ENCODE measurements around the gene HYCC2.
"Not testable (repeated sequence)": the region's sequence is repeated elsewhere in the genome, so short reads cannot be mapped to it uniquely, and the experiment has no call there.

Gene HYCC2

DNA sequence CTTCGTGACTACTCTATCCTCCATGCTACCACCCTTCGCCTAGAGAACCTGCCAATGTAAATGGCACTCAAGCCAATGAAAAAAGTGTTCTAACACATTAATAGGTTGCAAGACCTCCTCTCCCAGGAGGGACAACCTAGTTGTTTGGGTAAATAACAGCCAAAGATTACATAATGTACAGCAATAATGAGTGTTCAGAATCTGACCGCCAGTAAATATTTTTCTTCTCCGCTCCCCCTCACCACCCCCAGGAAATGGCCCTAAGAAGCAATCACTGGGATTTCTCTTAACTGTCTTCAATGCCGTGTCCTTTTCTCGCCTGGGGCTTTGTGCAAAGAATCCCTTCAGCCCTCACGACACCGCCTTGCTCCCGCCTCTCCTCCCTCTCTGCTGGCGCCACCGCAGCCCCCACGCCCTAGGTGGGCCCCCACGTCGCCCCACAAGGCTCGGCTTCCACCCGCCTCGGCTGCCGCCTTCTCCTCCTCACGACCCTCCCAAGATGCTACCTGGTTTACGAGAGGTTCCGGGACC, 458 bp downstream of the HYCC2 start:
- peak; percentile 17 for DNase-seq (ENCODE audit: low spot score)

DNA sequence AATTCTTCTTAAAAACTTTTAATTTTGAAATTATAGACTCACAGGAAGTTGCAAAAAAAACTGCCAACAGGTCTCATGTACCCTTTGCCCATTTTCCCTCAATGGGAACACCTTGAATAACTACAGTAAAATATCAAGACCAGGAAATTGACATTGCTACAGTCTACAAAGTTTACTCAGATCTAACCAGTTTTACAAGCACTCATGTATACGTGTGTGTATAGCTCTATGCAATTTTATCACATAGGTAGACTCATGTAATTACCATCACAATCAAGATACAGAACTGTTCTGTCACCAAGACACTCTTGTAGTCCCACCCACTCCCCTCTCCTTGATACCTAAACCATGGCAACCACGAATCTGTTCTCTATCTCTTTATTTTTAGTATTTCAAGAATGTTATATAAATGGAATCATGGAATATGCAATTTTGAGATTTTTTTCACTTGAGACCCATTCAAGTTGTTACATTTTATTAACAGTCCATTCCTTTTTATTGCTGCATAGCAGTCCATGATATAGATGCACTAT, 6.6 kb downstream of the HYCC2 start:
- no peak for DNase-seq (ENCODE audit: low spot score)

DNA sequence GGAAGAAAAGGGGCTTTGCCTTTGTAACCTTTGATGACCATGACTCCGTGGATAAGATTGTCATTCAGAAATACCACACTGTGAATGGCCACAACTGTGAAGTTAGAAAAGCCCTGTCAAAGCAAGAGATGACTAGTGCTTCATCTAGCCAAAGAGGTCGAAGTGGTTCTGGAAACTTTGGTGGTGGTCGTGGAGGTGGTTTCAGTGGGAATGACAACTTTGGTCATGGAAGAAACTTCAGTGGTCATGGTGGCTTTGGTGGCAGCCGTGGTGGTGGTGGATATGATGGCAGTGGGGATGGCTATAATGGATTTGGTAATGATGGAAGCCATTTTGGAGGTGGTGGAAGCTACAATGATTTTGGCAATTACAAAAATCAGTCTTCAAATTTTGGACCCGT, 8.0 kb downstream of the HYCC2 start:
- DNase-seq (ENCODE audit: low spot score) = not testable (repeated sequence)

DNA sequence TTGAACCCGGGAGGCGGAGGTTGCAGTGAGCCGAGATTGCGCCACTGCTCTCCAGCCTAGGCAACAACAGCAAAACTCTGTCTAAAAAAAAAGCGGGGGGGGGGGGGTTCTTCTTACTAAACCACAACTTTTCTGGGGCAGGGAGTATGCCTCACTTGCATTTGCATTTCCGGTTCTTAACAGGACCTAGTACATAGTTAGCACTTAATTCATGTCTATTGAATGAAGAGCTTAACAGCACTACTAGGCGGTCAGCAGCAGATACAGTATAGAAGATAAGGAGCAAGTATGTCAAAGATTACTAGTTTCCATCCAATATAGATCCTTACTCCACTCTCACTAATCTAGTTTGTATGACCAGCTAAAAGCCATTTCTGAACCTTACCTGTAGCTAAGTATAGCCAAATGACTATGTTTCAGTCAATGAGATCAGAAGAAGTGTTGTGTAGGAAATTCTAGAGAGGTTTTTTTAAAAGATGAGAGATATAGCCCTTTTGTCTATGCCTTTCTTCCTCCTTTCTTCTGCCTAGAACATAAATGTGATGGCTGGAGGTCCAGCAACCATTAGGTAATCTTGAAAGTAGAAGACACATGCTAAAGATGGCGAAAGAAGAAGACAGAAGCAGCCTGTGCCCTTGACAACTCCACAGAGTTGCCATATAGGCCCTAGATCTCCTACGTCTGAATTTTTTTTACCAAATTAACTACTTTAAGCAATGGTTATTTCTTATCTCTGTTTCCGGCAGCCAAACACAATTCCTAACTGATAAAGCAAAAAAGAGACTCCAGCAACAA, 11.3 kb downstream of the HYCC2 start:
- DNase-seq (ENCODE audit: low spot score) = no peak

DNA sequence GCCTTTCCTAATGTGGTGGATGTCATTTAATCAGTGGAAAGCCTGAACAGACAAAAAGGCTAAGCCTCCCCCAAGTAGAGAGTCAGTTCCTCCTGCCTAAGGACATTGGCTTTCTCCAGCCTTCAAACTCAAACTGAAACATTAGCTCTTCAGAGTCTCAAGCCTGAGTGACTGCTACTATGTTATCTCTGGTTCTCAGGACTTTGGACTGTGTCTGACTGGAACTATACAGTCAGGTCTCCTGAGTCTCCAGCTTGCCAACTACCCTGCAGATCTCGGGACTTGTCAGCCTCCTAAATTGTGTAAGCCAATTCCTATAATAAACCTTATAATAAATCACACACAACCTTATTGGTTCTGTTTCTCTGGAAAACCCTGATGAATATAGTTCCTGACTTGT, 12.6 kb downstream of the HYCC2 start:
- no peak for DNase-seq (ENCODE audit: low spot score)

DNA sequence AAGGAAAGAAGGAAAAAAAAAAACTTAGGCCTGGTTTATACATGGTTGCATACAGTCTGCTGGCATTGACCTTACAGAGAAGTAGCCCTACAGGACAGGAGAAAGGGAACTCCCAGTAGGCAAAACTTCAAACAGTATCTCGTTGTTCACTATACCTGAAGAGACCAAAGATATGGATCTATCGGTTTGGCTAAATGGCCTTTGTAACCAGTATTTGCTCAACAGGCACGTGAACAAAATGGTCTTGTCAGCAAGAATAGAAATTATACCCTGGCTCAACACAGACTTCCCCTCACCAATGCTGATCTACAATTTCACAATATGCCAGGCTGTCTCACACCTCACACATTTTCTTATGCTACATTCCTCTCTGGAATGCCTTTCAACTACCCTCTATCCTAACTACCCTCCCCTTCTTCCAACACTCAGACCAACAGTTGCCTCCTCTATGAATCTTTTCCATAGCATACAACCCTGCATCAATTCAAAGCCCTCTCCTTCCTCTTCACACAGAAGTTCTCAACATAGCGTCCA, 13.7 kb downstream of the HYCC2 start:
- no peak for DNase-seq (ENCODE audit: low spot score)

DNA sequence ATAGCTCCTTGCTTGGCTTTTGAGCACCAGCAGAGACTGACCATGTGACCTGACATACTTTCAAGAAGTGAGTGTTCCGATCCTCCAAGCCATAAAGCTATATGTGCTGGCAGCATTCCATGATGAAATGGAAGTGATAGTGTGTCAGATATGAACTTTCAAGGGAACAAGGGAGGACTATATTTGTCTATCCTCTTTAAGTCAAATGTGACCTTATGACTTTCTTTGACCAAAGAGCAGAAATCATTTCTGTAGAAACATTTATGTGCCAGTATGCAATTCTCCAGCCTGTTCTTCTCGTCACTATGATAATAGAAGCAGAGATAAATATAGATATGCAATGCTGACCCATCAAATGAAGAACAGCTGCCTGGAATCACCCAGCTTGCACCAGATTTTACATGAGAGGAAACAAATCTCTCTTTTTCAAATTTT, 14.4 kb downstream of the HYCC2 start:
- no peak for DNase-seq (ENCODE audit: low spot score)

DNA sequence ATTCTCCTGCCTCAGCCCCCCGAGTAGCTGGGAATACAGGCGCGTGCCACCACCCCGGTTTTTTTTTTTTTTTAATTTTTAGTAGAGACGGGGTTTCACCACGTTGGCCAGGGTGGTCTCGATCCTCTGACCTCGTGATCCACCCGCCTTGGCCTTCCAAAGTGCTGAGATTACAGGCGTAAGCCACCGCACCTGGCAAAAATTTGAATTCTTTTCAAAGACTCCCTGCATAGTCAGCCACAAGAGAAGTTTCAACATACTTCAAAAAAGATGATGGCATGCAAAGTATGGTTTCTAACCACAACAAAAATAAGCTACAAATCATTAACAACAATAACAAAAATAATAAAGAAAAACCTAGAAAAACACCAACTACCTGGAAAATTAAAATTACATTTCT, 22.0 kb downstream of the HYCC2 start:
- DNase-seq (ENCODE audit: low spot score) = no peak

DNA sequence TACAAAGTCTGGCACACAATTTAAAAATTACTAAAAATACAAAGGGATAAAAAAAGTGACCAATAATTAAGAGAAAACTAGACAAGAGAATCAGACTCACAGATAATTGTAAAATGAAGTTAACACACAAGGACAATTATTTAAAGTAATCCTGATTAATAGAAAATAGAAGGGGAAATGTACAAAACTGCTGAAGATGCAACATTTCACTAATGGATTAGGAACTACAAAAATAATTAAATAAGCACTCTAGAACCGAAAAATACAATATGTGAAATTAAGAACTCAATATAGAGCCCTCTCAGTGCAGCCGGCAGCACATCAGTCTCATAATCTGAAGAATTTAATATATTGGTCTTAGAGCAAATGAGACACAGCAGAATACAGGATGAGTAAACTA, 24.6 kb downstream of the HYCC2 start:
- no peak for DNase-seq (ENCODE audit: low spot score)

DNA sequence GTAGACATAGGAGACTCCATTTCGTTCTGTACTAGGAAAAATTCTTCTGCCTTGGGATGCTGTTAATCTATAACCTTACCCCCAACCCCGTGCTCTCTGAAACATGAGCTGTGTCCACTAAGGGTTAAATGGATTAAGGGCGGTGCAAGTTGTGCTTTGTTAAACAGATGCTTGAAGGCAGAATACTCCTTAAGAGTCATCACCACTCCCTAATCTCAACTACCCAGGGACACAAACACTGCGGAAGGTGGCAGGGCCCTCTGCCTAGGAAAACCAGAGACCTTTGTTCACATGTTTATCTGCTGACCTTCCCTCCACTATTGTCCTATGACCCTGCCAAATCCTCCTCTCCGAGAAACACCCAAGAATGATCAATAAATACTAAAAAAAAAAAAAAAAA, 28.4 kb downstream of the HYCC2 start:
- not testable (repeated sequence) for DNase-seq (ENCODE audit: low spot score)

DNA sequence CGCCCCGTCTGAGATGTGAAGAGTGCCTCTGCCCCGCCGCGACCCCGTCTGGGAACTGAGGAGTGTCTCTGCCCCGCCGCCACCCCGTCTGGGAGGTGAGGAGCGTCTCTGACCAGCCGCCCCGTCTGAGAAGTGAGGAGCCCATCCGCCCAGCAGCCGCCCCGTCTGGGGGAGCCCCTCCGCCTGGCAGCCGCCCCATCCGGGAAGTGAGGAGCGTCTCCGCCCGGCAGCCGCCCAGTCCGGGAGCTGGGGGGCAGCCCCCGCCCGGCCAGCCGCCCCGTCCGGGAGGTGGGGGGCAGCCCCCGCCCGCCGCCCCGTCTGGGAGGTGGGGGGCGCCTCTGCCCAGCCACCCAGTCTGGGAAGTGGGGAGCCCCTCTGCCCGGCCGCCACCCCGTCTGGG, 29.0 kb downstream of the HYCC2 start:
- DNase-seq (ENCODE audit: low spot score) = not testable (repeated sequence)

DNA sequence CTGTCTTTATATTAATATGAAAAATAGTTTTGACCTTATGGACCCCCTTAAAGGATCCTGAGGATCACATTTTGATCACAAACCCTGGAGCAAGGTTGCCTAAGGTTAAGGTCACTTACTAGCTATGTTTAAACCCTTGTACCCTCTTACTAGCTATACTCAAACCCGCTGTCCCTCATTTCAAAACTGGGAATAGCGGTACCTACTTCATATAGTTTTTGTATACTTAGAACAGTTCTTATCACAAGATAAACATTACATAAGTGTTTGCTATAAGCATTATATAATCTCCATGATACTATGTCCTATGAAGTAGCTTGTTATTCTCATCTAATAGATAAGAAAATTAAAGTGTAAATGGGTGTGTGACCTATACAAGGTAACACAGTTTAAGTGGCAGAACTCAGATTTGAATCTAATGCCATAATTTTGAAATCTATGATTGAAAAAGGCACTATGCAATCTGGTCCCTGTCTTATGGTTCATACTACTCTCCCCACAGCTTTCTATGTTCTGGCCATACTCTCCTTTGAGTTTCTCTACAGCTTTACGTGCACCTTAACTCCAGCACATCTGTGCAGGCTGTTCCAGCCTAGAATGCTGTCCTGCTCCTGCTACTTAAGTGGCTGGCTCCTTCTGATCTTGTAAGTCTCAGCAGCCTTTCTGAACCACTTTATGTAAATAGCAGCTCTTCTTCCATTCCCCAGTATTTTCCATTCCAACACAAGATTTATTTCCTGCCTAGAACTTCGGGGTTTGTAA, 30.4 kb downstream of the HYCC2 start:
- DNase-seq (ENCODE audit: low spot score) = no peak

DNA sequence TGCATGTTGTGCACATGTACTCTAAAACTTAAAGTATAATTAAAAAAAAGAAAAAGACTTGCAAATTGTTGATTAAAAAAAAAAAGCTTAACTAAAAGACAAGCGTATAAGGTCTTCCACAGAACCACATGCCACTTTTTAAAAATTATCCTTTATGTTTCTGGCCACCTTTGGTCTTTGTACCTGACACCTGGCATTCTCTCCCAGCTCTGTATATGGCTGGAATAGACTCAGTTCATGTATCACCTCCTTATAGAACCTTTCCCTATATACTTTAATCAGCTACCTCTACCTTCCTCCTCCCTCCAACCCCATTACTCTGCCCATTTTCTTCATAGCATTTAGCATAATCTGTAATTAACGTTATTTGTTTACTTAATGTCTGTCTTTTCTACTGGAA, 32.6 kb downstream of the HYCC2 start:
- no peak for DNase-seq (ENCODE audit: low spot score)

DNA sequence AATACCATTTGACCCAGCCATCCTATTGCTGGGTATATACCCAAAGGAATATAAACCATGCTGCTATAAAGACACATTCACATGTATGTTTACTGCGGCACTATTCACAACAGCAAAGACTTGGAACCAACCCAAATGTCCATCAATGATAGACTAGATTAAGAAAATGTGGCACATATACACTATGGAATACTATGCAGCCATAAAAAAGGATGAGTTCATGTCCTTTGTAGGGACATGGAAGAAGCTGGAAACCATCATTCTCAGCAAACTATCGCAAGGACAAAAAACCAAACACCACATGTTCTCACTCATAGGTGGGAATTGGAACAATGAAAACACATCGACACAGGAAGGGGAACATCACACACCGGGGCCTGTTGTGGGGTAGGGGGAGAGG, 33.1 kb downstream of the HYCC2 start:
- DNase-seq (ENCODE audit: low spot score) = not testable (repeated sequence)

DNA sequence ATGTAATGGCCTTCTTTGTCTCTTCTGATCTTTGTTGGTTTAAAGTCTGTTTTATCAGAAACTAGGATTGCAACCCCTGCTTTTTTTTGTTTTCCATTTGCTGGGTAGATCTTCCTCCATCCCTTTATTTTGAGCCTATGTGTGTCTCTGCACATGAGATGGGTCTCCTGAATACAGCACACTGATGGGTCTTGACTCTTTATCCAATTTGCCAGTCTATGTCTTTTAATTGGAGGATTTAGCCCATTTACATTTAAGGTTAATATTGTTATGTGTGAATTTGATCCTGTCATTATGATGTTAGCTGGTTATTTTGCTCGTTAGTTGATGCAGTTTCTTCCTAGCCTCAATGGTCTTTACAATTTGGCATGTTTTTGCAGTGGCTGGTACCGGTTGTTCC, 37.1 kb downstream of the HYCC2 start:
- DNase-seq (ENCODE audit: low spot score) = not testable (repeated sequence)

DNA sequence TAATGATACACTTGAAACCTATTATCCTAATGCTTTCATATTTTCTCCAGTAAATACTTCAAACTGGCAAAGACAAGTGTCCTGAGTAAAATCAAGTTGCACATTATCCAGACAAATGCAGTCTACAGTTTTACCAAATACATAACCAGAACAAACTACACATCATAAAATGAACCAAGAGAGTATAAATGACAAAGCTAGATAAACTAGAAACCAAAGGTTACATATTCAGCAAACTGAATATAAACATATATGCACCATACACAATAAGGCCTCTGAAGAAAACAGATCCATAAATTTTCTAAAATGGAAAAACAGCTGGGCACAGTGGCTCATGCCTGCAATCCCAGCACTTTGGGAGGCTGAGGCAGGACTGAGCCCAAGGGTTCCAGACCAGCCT, 47.0 kb downstream of the HYCC2 start:
- no peak for DNase-seq (ENCODE audit: low spot score)

DNA sequence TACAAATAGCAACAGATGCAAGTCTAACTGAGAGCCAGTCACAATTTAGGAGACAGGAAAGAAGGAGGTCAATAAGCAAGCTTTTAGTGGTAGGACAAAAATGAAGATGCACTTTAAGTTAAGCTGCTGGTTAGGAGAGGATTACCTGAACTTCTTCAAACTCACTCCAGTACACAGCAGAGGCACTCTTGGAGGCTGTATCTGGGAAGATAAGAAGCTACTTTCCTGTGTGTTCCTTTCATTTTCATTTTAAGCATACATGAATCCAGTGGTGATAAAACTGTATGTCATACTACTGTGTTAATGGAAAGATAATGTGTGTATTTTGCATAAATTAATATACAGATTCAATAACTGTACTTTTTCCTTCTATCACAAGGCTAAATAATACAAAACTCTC, 49.6 kb downstream of the HYCC2 start:
- no peak for DNase-seq (ENCODE audit: low spot score)

Measured in kidney tubule cell (primary cell).